GM08714 (cell line): ENCODE measurements around the gene RAB24.
"Not testable (repeated sequence)": the region's sequence is repeated elsewhere in the genome, so short reads cannot be mapped to it uniquely, and the experiment has no call there.

ENCODE experiments used
- H3K4me3 ChIP-seq: fragments of 200-500 bp; sonication (Bioruptor generic); 2 replicates; pipeline ENCODE4 v1.5.1; 2014; ENCODE audit warnings: mild to moderate bottlenecking, low read length, inconsistent platforms
- ZNF274 ChIP-seq: IDR thresholded peaks from 2 replicates; pipeline ENCODE4 v1.6.1; 2012; ENCODE audit warnings: mild to moderate bottlenecking, low read depth, low read length

Gene RAB24

GRCh38 chr5:177310757-177311391, 7.4 kb upstream of the RAB24 start:
- H3K4me3 ChIP-seq, result peak overlapping the region; percentile 83
- no peak for TF ChIP-seq ZNF274

GRCh38 chr5:177310332-177310731, 6.8 kb upstream of the RAB24 start:
- no peak for TF ChIP-seq ZNF274
- H3K4me3 ChIP-seq, result peak overlapping the region; percentile 83; the same call in 1 of the 2 replicates

- no peak for TF ChIP-seq ZNF274
- no peak overlapping the region for H3K4me3 ChIP-seq
These were observed 6.1 kb upstream of the RAB24 start for GRCh38 chr5:177309351-177310191.

- TF ChIP-seq ZNF274, result no peak
These were observed 5.2 kb upstream of the RAB24 start for GRCh38 chr5:177308740-177309139.

GRCh38 chr5:177307544-177308363, 4.2 kb upstream of the RAB24 start:
- no peak overlapping the region for H3K4me3 ChIP-seq
- no peak for TF ChIP-seq ZNF274

More at GRCh38 chr5:177308740-177309139, 5.2 kb upstream of the RAB24 start:
- H3K4me3 ChIP-seq, result no peak overlapping the region

GRCh38 chr5:177306674-177307543, 3.4 kb upstream of the RAB24 start:
- H3K4me3 ChIP-seq, result no peak overlapping the region
- no peak for TF ChIP-seq ZNF274

GRCh38 chr5:177306103-177306640, 2.7 kb upstream of the RAB24 start:
- not testable (repeated sequence) for H3K4me3 ChIP-seq

- H3K4me3 ChIP-seq, result peak overlapping the region; percentile 73
- TF ChIP-seq ZNF274, result no peak
These were observed 1.0 kb upstream of the RAB24 start for GRCh38 chr5:177304392-177305119.

- TF ChIP-seq ZNF274, result no peak
- H3K4me3 ChIP-seq, result peak overlapping the region; percentile 73
These were observed 439 bp upstream of the RAB24 start for GRCh38 chr5:177303925-177304391.

GRCh38 chr5:177302354-177303110, 987 bp downstream of the RAB24 start:
- H3K4me3 ChIP-seq, result peak overlapping the region; percentile 73
- TF ChIP-seq ZNF274, result no peak

- H3K4me3 ChIP-seq, result no peak overlapping the region; the same call in 1 of the 2 replicates
These were observed 1.9 kb downstream of the RAB24 start for GRCh38 chr5:177301503-177302165.

More at GRCh38 chr5:177301503-177302165, 1.9 kb downstream of the RAB24 start:
- no peak for TF ChIP-seq ZNF274
